OCI-LY7 (cell line): Measurements from ENCODE around the gene NPC1. TPM values are rescaled to one million over a fixed set of nuclear protein-coding genes. Genes with fewer than 3 reads are reported as not detected.

Experiments used
- BruUV-seq: library from RNA; stranded (reverse); fragments of 400-500 nt; replicated peaks from 2 replicates; lab custom pipeline; 2021; lab: Mats Ljungman, UMichigan
- CTCF ChIA-PET: fragments of 300-600 bp; sonication (Branson Sonifier 250); formaldehyde crosslinking; loops from one replicate; lab custom pipeline; 2022; ENCODE audit warnings: antibody characterized with exemption; ENCODE audit not compliant: unreplicated experiment; lab: Charles Lee
- POLR2A ChIA-PET: fragments of 300-600 bp; sonication (Branson Sonifier 250); formaldehyde crosslinking; loops from one replicate; lab custom pipeline; 2022; ENCODE audit warnings: antibody characterized with exemption; lab: Charles Lee
- DNase-seq: peaks from one replicate; pipeline ENCODE4 v3.0.0-alpha.2; 2015; ENCODE audit warnings: low spot score
- H2AFZ ChIP-seq: fragments of 200-600 bp; sonication (generic), shearing (Covaris generic); 2 replicates; pipeline ENCODE4 v1.6.1; 2014; ENCODE audit warnings: mild to moderate bottlenecking, antibody characterized with exemption, low read length, moderate library complexity
- H3K27ac ChIP-seq: fragments of 200-600 bp; sonication (generic); 2 replicates; pipeline ENCODE4 v1.5.1; 2014; ENCODE audit warnings: mixed run types, low read depth, mild to moderate bottlenecking, moderate library complexity, low read length, inconsistent platforms; ENCODE audit not compliant: poor library complexity, severe bottlenecking
- H3K36me3 ChIP-seq: fragments of 200-600 bp; sonication (generic); 2 replicates; pipeline ENCODE4 v1.6.1; 2014; ENCODE audit warnings: mild to moderate bottlenecking, antibody characterized with exemption, low read length, moderate library complexity, mixed read lengths; ENCODE audit not compliant: insufficient read depth
- H3K4me1 ChIP-seq: fragments of 200-600 bp; sonication (generic); 2 replicates; pipeline ENCODE4 v1.5.1; 2014; ENCODE audit warnings: mild to moderate bottlenecking, low read length; ENCODE audit not compliant: insufficient read depth, poor library complexity, severe bottlenecking
- H3K4me2 ChIP-seq: fragments of 200-600 bp; sonication (generic); 2 replicates; pipeline ENCODE4 v1.6.1; 2014; ENCODE audit warnings: mild to moderate bottlenecking, low read length
- H3K4me3 ChIP-seq: fragments of 200-600 bp; sonication (generic); 2 replicates; pipeline ENCODE4 v1.5.1; 2014; ENCODE audit warnings: mild to moderate bottlenecking, low read depth, low read length; ENCODE audit not compliant: poor library complexity, severe bottlenecking
- H3K79me2 ChIP-seq: fragments of 200-600 bp; sonication (generic); 2 replicates; pipeline ENCODE4 v1.6.1; 2016; ENCODE audit warnings: low read depth, mild to moderate bottlenecking, low read length, moderate library complexity, mixed read lengths; ENCODE audit not compliant: insufficient read depth
- H3K9me2 ChIP-seq: fragments of 200-600 bp; sonication (generic); 2 replicates; pipeline ENCODE4 v1.6.1; 2016; ENCODE audit warnings: mild to moderate bottlenecking, low read length, mixed read lengths; ENCODE audit not compliant: insufficient read depth
- H3K9me3 ChIP-seq: fragments of 200-600 bp; sonication (generic); 2 replicates; pipeline ENCODE4 v1.6.1; 2014; ENCODE audit warnings: mild to moderate bottlenecking, mixed run types, low read length, mixed read lengths
- H4K20me1 ChIP-seq: fragments of 200-600 bp; sonication (generic); 2 replicates; pipeline ENCODE4 v1.6.1; 2014; ENCODE audit warnings: mild to moderate bottlenecking, antibody characterized with exemption, low read length, moderate library complexity, mixed read lengths; ENCODE audit not compliant: insufficient read depth
- EZH2phosphoT487 ChIP-seq: fragments of 200-600 bp; sonication (generic); IDR thresholded peaks from 2 replicates; pipeline ENCODE4 v1.6.1; 2018; ENCODE audit warnings: low read depth, borderline replicate concordance, mild to moderate bottlenecking, mixed run types, antibody characterized with exemption, low read length, moderate library complexity, mixed read lengths
- intact Hi-C: fragments of 100-400 bp; cut with micrococcal nuclease; formaldehyde crosslinking; loops from one replicate; pipeline ENCODE4 v1.10.0; 2022; ENCODE audit not compliant: unreplicated experiment
- total RNA-seq, 2 experiments: library from RNA; depleted of rRNA in 1 of 2; stranded (reverse); fragments of >200 nt in 1 of 2; shearing (Covaris generic) in 1 of 2; gene quantifications; 2 replicates each; pipeline ENCODE4 v1.2.3, GENCODE V29; 2014 to 2022
- TF ChIP-seq, protein P1 (sequence below): fragments of 200-600 bp; sonication (generic); conservative IDR thresholded peaks from 2 replicates; pipeline ENCODE4 v1.5.1; 2014; ENCODE audit warnings: mild to moderate bottlenecking, antibody characterized with exemption, low read length, moderate library complexity, mixed read lengths

The NPC1 gene
- total RNA-seq, 2 experiments from 2014 or later = 26.0 to 38.9 TPM

DNA sequence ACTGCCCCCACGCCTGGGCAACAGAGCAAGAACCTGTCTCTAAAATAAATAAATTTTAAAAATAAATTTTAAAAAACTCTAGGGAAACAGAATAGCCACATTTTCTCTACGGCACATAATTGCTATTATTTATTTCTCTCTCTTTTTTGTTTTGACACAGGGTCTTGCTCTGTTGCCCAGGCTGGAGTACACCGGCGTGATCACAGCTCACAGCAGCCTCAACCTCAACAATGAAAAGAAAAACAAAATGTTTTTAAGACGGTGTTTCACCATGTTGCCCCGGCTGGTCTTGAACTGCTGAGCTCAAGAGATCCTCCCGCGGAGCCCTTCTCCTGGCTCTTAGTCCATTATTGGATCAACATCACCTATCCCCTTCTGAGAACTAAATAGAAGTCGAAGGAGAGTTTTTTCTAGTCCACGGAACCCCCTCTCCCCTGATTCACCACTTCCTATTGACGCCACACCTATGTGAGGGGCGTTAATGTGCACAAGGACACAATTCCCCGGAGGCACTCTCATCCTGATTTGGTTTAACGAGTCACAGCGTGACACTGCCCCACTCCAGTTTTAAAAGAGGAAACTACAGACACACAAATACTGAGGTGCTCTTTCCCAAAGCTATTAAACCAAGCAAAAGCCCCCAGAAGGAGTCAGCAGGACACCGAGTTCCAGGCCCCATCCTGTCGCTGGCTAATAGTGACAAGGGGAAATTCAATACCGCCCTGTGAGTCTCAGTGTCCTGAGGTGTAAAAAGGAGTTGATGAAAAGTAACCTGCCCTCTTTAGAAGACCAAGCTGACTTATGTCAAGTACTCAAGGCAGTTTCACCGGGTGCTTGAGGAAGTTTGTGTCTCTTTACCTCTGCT, 1.1 kb downstream of the NPC1 start:
- Histone ChIP-seq H3K4me2 (peak overlapping the region; percentile 94), H3K4me1 (peaks cover 25% of the 10 kb centered on the region), H3K27ac (peak overlapping the region; percentile 85), H3K4me3 (peak overlapping the region; percentile 87), H3K79me2 (peaks cover 25% of the 10 kb centered on the region; the same call in 1 of the 2 replicates), H3K9me2 (no peaks in the 10 kb centered on the region), H3K9me3 (no peaks in the 10 kb centered on the region), H2AFZ (peak overlapping the region; percentile 77; the same call in 1 of the 2 replicates), H3K36me3 (peaks cover 19% of the 10 kb centered on the region), H4K20me1 (no peaks in the 10 kb centered on the region)
- TF ChIP-seq, protein P1, sequence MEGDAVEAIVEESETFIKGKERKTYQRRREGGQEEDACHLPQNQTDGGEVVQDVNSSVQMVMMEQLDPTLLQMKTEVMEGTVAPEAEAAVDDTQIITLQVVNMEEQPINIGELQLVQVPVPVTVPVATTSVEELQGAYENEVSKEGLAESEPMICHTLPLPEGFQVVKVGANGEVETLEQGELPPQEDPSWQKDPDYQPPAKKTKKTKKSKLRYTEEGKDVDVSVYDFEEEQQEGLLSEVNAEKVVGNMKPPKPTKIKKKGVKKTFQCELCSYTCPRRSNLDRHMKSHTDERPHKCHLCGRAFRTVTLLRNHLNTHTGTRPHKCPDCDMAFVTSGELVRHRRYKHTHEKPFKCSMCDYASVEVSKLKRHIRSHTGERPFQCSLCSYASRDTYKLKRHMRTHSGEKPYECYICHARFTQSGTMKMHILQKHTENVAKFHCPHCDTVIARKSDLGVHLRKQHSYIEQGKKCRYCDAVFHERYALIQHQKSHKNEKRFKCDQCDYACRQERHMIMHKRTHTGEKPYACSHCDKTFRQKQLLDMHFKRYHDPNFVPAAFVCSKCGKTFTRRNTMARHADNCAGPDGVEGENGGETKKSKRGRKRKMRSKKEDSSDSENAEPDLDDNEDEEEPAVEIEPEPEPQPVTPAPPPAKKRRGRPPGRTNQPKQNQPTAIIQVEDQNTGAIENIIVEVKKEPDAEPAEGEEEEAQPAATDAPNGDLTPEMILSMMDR = 0 out of 2 replicates have a peak, but pooled peaks have one; percentile 7
- no peak for TF ChIP-seq EZH2phosphoT487
- intact Hi-C loops = loop anchor here (5.0 to 10.0 kb wide), 2 partner anchors 160 to 448 kb away; partner anchors contain the start of gene CABLES1
- BruUV-seq = TSS peak; percentile 52
- ChIA-PET CTCF (interaction anchor here (1.4 kb wide), 1 partner anchor 87 kb away, joined by 4 read pairs; no protein-coding TSS in a partner anchor), POLR2A (interaction anchor here (0.8 to 1.5 kb wide), 6 partner anchors 12 to 606 kb away, joined by 3 to 4 read pairs (median 4); no protein-coding TSS in a partner anchor)
- peak; percentile 48 for DNase-seq

DNA sequence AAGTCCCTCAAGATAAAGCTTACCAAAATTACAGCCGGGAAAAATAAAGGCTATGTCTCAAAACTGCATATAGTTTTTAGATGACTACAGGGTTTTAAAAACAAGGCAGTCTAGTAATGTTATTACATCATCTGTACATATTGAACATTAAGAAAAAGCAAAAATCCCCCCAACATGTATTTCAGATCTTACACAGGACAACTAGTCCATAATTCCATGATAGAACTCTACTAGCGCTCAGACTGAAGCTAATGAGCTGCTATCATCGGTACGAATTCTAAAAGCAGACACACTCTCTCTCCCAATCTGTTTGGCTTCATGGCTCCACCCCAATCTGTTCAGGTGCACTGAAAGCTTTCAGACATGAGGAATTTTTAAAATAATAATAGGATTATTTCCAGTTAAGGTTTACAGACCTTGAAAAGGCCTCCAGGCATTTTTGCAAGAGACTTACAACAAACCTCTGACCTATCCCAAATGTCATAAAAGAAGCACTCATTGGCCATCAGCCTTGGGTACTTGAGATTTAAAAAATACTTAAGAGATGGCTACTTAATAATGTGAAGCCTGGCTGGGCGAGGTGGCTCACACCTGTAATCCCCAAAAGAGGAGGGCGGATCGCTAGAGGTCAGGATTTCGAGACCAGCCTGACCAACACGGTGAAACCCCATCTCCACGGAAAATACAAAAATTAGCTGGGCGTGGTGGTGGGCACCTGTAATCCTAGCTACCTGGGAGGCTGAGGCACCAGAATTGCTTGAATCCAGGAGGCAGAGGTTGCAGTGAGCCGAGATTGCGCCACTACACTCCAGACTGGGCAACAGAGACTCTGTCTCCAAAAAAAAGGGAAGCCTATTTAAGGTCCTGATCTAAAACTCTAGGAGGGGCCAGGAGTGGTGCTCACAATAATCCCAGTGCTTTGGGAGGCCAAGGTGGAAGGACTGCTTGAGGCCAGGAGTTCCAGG, 2.0 kb downstream of the NPC1 start:
- intact Hi-C loops = loop anchor here (10.0 kb wide), 1 partner anchor 160 kb away; no protein-coding TSS in a partner anchor
- H3K4me3 ChIP-seq = no peak overlapping the region
- H3K36me3 ChIP-seq = peaks cover 19% of the 10 kb centered on the region
- peaks cover 25% of the 10 kb centered on the region for H3K4me1 ChIP-seq
- POLR2A ChIA-PET = interaction anchor here (1.0 to 1.1 kb wide), 2 partner anchors 11 to 29 kb away, joined by 3 to 4 read pairs; no protein-coding TSS in a partner anchor
- peak overlapping the region; percentile 26 for H3K4me2 ChIP-seq
- TF ChIP-seq, protein P1 = no peak
- TF ChIP-seq EZH2phosphoT487 = no peak
- H2AFZ ChIP-seq = no peak overlapping the region
- H4K20me1 ChIP-seq = no peaks in the 10 kb centered on the region
- H3K79me2 ChIP-seq = peaks cover 25% of the 10 kb centered on the region; the same call in 1 of the 2 replicates
- no peak for DNase-seq
- CTCF ChIA-PET = no interaction called here
- H3K27ac ChIP-seq = no peak overlapping the region
- H3K9me2 ChIP-seq = no peaks in the 10 kb centered on the region
- H3K9me3 ChIP-seq = no peaks in the 10 kb centered on the region
- no TSS peak for BruUV-seq
